Astrocyte of the spinal cord (primary cell): ENCODE data around the gene STRIT1.
A peak's percentile ranks its signal among the peaks of the same experiment; 100 is the strongest.

Experiments used
- DNase-seq: peaks from one replicate; pipeline ENCODE4 v3.0.0; 2011; ENCODE audit warnings: low read depth, low spot score
- H3K4me3 ChIP-seq: 2 replicates; pipeline ENCODE4 v1.5.1; 2011; ENCODE audit warnings: low read depth, mild to moderate bottlenecking, low read length, moderate library complexity
- CTCF ChIP-seq: IDR thresholded peaks from 2 replicates; pipeline ENCODE4 v1.5.1; 2012; ENCODE audit warnings: low read depth, mild to moderate bottlenecking, low read length, inconsistent platforms
- in situ Hi-C: cut with HindIII; loops from 2 replicates; pipeline ENCODE4 v1.10.0; 2017; ENCODE audit warnings: low sequenced_read_pairs

The STRIT1 gene

GRCh38 chr3:155307183-155307582, 13.7 kb upstream of the STRIT1 start:
- in situ Hi-C loops, result no loop called here
- no peak for DNase-seq
- TF ChIP-seq CTCF, result no peak
- H3K4me3 ChIP-seq, result no peak overlapping the region

- no peak overlapping the region for H3K4me3 ChIP-seq
- DNase-seq, result no peak
- TF ChIP-seq CTCF, result no peak
- in situ Hi-C loops, result no loop called here
These were observed 10.9 kb upstream of the STRIT1 start for GRCh38 chr3:155304394-155304793.

GRCh38 chr3:155303540-155304097, 10.1 kb upstream of the STRIT1 start:
- TF ChIP-seq CTCF, result no peak
- no peak for DNase-seq
- in situ Hi-C loops, result no loop called here
- H3K4me3 ChIP-seq, result no peak overlapping the region

GRCh38 chr3:155302891-155303290, 9.4 kb upstream of the STRIT1 start:
- TF ChIP-seq CTCF, result no peak
- DNase-seq, result no peak
- no peak overlapping the region for H3K4me3 ChIP-seq
- in situ Hi-C loops, result no loop called here

GRCh38 chr3:155302481-155302880, 9.0 kb upstream of the STRIT1 start:
- in situ Hi-C loops, result no loop called here
- DNase-seq, result peak; percentile 69
- no peak for TF ChIP-seq CTCF
- no peak overlapping the region for H3K4me3 ChIP-seq

- no peak for DNase-seq
- no peak overlapping the region for H3K4me3 ChIP-seq
- in situ Hi-C loops, result no loop called here
- TF ChIP-seq CTCF, result no peak
These were observed 3.6 kb upstream of the STRIT1 start for GRCh38 chr3:155297100-155297499.

GRCh38 chr3:155296413-155296812, 2.9 kb upstream of the STRIT1 start:
- no peak for DNase-seq
- in situ Hi-C loops, result no loop called here
- H3K4me3 ChIP-seq, result no peak overlapping the region
- no peak for TF ChIP-seq CTCF
